Measurements from ENCODE around the gene LYPD8. TPM values are rescaled to one million over a fixed set of nuclear protein-coding genes. Genes with fewer than 3 reads are reported as not detected.
A peak's percentile ranks its signal among the peaks of the same experiment; 100 is the strongest.

Gene LYPD8
- total RNA-seq, 2 donors from 2014 or later, result 366 to 407 TPM

DNA sequence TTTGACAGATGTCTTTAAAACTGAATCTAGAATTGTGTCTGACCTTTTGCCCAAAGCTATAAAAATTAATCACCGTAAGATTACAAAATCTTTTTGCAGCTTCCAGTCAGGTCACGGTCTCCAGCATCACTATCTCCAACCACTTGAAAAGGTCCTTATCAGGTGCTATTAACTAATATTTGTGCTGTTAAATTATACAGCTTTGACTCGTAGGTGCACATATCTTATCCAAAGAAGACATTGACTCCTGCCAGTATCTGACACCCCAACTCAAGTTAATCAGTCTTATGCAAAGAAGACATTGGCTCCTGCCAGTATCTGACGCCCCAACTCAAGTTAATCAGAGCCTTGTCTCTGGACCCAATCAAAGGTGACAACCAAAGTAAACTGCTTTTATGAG lies 19.9 kb upstream of the LYPD8 start:
- ATAC-seq (no peak), DNase-seq (no peak)
- intact Hi-C loops (cut with DNase I, micrococcal nuclease), result no loop called here

DNA sequence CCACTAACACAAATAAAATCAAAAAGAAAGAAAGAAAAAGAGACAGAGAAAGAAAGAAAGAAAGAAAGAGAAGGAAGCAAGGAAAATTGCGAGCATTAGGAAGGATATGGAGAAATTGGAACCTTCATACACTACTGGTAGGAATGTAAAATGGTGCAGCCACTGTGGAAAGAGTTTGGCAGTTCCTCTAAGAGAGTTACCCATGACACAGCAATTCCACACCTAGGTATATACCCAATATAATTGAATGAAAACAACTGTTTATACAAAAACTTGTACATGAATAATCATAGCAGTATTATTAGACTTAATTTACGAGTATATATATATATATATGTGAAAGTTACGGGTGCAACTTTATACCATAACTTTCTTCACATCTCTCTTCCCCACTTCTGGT lies 4.1 kb upstream of the LYPD8 start:
- intact Hi-C loops (cut with DNase I, micrococcal nuclease), result no loop called here
- ATAC-seq (no peak), DNase-seq (no peak)

DNA sequence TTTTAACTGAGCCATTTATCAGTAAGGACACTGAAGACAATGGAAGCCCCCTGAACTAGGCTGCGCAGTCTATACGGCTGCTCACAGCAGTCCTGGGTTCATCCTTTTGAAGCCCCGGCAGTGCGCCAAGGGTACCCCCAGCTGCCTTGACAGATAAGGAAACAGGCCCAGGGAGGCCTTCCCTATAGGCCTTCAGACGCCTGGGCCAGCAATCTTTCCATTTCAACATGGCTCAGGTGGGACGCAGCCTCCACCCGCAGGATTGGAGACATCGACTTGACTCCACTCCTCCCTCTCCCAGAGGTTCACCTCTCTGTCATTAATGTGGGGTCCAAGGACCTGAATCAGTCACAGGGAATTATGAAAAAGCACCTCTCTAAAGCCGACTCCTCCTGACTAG lies 2.8 kb upstream of the LYPD8 start:
- ATAC-seq, result no peak
- DNase-seq, result no peak
- intact Hi-C loops (cut with DNase I, micrococcal nuclease), result no loop called here

DNA sequence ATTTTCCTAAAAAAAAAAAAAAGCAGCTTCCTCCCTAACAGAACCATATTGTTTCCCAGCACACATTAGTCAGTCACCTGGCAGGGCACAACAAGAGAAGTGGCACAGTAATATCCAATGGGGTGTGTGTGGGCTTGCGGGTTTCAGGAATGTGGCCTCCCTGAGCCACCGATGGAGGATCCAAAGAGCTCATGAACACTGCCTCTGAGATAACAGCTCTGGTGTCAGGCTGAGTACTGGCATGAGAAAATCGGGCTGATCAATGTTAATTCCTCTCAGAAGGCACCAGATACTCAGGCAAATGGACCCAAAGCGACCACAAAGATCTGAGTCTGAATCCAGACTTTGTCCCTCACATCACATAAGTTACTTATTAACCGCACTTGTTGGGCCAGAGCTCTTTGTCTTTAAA lies 2.2 kb upstream of the LYPD8 start:
- DNase-seq, result peak in 1 of 2 donors; percentile 39
- intact Hi-C loops (cut with DNase I, micrococcal nuclease), result no loop called here
- ATAC-seq, result peak; percentile 83

DNA sequence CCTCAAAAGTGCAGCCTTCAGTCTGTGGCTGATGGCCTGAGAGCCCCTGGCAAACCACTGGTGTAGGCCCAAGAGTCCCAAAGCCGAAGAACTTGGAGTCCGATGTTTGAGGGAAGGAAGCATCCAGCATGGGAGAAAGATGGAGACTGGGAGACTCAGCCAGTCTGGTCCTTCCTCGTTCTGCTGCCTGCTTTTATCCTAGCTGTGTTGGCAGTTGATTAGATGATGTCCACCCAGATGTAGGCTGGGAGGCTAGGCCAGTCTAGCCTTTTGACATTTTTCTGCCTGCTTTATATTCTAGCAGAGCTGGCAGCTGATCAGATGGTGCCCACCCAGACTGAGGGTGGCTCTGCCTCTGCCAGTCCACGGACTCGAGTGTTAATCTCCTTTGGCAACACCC lies 1.1 kb upstream of the LYPD8 start:
- intact Hi-C loops (cut with DNase I, micrococcal nuclease), result no loop called here

DNA sequence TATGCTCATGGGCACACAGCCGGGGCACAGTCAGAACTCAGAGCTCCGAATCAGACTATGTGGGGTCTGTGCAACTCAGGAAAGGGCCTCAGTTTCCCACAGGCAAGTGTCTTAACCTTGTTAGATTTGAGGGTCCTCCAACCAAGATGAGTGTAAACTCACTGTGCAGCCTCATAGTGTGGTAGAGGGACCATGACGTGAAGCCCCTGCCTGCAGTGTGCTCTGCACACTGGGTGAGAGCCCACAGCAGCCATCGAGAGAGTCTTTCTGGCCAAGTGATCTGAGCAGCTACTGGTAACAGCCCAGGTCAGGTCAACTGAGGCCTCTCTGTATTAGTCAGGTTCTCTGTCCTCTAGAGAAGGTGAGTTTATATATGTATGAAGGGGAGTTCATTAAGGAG lies 592 bp upstream of the LYPD8 start:
- ATAC-seq, result no peak
- intact Hi-C loops (cut with DNase I, micrococcal nuclease), result no loop called here
- no peak for DNase-seq

More for the DNA sequence above, 1.1 kb upstream of the LYPD8 start:
- DNase-seq, result no peak
- ATAC-seq, result no peak

DNA sequence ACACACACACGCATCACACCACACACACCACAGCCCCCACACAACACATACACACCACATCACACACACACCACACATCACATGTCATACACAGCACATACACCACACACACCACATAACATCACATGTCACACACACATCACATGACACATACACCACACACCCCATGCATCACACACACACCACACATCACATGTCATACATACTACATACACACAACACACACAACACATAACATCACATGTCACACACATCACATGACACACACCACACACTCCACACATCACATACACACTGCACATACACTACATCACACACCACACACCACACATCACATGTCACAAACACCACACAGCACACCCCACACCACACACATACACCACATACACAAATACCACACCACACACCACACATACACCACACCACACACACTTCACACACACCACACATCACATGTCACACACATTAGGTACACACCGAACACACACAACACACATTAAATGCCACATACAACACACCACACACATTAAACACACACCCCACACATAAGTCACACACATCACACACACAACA lies 1.8 kb downstream of the LYPD8 start:
- DNase-seq (no peak), ATAC-seq (no peak)
- intact Hi-C loops (cut with DNase I, micrococcal nuclease), result no loop called here

DNA sequence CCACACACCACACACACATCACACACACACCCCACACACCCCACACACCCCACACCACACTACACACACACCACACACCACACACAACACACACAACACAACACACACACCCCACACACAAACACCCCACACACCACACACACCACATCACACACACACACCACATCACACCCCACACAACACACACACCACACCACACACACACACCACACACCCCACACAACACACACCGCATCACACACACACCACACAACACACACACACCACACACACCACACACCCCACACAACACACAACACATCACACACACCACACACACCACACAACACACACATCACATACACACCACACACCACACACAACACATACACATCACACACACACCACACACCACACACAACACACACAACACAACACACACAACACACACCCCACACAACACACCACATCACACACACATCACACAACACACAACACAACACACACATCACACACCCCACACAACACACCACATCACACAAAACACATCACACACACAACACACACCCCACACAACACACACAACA lies 2.4 kb downstream of the LYPD8 start:
- intact Hi-C loops (cut with DNase I, micrococcal nuclease), result no loop called here
- ATAC-seq (no peak), DNase-seq (no peak)

DNA sequence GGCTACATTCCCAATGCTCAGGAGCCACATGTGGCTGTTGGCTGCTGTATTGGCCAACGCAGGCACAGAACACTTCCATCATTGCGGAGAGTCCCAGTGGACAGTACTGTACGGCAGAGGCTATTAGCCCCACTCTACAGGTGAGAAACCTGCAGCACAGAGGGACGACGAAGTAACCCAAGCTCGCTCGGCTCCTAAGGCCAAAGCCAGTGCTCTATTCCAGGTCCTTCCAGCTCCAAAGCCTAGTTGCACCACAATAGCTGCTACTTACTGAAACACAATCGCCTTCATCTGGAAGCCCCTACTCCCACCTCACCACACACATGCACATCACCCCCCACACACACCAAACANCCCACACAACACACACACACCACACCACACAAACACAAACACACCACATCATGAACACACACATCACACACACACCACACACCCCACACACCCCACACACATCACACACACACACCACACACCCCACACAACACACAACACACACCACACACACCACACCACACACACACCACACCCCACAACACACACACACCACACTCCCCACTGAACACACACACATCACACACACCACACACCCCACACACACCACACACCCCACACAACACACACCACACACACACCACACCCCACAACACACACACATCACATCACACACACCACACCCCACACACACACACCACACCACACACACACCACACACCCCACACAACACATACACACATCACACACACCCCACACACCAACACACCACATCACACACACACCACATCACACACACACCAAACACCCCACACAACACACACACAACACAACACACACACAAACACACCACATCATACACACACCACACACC lies 3.2 kb downstream of the LYPD8 start:
- no peak for DNase-seq
- no peak for ATAC-seq
- intact Hi-C loops (cut with DNase I, micrococcal nuclease), result no loop called here

DNA sequence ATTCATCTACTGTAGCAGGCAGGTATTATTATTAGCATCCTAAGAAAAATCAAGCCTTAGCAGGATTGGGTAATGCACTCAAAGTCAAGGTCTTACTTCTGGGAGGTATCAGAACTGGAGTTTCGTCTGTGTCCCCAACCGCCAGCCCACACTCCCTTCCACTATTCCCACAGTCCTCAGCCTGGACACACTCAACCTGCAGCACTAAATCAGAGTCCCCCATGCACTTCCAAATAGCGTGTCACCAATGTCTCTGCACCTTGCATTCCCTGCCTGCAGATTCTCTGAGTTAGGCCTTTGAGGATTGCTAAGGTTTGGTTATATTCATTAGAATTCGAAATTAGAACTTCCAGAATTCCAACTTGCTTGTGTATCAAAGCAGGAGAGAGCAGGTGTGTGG lies 3.9 kb downstream of the LYPD8 start:
- no peak for ATAC-seq
- intact Hi-C loops (cut with DNase I, micrococcal nuclease), result no loop called here

DNA sequence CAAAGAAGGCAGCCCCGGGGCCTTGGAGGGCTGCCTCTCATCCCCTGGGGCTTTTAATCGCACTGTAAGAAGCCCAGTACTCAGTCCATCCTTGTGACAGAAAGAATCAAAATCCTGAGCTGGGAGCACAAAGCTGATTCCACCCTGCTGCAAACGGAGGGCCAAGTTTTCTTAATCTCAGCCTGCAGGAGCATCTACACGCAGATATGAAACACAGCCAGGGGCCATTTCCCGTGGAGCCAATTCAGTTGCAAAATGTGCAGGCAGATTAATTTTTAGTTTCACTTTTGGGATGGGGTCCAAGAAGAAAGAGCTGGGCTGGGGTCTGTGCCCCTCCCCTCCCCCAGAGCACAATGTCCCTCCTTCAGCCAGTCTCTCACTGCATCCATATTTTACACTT lies 4.4 kb downstream of the LYPD8 start:
- DNase-seq (no peak), ATAC-seq (no peak)
- intact Hi-C loops (cut with DNase I, micrococcal nuclease), result no loop called here

More for the DNA sequence above, 3.9 kb downstream of the LYPD8 start:
- no peak for DNase-seq

DNA sequence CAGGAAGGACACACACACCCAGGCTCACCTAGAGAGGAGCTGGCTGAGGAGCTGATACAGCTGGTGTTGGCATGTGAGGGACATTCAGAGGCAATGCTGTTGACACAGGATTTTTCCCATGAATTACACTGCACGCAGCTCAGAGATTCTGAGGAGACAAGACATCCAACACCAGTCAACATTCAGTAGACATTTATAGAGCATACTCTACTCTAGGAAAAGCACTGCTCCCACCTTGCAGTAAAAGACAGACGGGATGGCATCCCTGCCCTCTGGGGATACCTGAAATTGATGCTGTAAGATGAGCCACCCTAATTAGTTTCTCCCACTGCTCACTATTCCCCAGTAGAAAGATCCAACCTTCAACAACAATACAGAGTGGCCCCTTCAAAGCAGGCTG lies 5.1 kb downstream of the LYPD8 start:
- intact Hi-C loops (cut with DNase I, micrococcal nuclease), result no loop called here
- ATAC-seq, result no peak
- no peak for DNase-seq

DNA sequence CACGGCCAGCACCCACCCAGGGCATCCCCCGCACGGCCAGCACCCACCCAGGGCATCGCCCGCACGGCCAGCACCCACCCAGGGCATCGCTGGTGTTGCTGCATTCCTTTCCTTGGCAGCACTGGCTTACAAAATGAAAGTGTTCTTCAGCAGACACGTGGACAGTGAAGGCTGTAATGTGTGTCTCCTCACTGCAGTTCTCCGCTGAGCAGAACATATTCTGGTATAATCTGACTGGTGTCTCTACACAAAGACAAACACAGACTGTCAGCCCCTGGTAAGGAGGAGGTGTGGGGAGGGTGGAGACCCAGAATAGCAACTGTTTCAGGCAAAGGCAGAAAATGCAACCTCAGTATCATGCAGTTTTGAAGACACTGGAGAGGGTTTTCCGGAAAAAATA lies 7.3 kb downstream of the LYPD8 start:
- no peak for DNase-seq
- intact Hi-C loops (cut with DNase I, micrococcal nuclease), result no loop called here

DNA sequence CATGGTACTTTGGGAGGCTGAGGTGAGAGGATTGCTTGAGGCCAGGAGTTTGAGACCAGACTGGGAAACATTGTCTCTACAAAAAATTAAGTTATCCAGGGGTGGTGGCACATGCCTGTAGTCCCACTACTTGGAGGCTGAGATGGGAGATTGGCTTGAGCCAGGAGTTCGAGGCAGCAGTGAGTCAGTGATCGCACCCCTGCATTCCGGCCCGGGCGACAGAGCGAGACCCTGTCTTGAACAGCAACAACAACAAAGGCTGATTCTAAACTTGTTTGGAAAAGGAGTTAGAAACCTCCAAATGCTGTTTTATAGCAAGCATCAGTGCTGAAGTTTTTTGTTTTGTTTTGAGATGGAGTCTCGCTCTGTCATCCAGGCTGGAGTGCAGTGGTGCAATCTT lies 14.7 kb downstream of the LYPD8 start:
- ATAC-seq (no peak), DNase-seq (no peak)
- intact Hi-C loops (cut with DNase I, micrococcal nuclease), result no loop called here

More for the DNA sequence above, 7.3 kb downstream of the LYPD8 start:
- no peak for ATAC-seq

DNA sequence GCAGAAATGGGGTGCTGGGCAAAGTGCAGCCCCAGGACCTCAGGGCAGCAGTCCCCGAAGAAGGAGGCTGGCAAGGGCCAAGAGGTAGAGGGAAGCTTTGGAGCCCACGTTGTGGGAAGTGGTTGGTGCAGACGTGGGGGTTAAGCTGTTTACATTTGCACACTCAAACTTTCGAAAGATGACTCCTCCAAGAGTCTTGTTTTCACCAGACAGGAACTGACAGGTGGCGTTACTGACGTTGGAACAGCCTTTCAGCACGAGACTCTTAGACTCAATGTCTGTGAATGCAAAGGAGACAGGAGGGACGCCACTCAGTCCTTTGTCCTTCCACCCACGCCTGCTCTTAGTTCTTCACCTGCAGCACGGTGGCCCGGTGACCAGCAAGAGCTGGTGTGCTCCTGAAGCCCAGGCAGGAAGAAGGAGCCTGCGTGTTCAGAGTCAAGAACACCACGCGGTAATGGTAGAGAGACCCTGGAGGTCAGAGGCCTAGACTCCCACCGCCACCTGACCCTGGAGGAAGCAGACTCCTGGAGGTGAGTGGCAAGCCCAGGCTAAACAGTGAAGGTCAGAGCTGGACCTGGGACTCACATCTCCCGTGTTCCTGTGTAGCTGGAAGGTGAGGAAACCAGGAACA lies 15.9 kb downstream of the LYPD8 start:
- no peak for DNase-seq
- intact Hi-C loops (cut with DNase I, micrococcal nuclease), result no loop called here
- no peak for ATAC-seq

DNA sequence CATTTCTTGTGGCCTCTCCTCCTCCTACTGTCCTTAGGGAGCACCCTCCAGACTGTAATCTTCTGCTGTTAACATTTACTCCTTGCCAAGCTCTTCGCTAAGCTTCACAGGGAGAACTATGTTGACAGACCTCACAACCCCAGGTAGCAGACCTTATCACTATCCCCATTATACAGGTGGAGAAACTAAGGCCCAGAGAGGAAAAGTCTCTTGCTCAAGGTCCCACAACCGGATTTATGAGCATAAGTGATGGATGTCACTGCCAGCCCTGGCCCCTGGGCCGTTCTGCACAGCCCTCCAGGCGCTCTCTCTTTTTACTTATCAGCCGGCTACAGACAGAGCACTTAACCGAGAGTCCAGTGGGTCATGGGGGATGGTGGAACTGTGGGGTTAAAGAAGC lies 18.1 kb downstream of the LYPD8 start:
- ATAC-seq, result no peak
- intact Hi-C loops (cut with DNase I, micrococcal nuclease), result no loop called here

DNA sequence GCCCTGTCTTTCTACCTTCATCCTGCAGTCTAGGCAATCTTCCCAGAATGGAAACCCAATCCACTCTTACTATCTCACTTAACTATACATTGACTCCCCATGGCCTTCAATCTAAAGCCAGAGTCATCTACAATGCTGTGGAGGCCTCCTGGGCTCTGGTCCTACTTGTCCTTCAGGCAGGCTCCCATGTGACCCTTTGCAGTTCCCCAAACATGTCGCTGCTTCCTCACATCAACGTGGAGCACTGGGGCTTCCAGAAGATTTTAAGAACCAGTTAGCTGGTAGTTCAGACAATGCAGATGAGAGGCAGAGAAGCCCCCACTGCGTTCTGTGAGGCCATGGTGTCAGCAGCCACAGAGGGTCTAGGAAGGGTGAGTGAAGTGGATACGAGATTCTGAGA lies 18.6 kb downstream of the LYPD8 start:
- ATAC-seq (no peak), DNase-seq (no peak)
- intact Hi-C loops (cut with DNase I, micrococcal nuclease), result no loop called here

More for the DNA sequence above, 18.1 kb downstream of the LYPD8 start:
- DNase-seq, result no peak

DNA sequence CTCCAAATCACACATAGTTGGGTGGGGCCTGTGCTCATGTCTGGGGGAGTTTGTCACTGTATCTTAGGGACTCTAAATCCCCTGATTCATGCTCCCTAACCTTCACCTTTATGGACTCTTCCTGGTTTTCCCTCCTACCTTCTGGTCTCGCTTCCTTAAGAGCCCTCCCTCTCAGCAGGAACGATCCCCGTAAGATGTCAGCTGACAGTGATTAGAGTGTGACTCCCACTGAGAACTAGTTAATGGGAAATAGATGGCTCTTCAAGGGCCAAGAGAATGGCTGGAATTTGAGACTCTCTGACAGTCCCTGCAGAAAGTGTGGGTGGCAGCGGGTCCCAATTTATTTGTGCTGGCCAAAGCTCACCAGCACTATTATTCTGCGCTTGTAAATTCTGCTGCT lies 22.0 kb downstream of the LYPD8 start:
- intact Hi-C loops (cut with DNase I, micrococcal nuclease), result no loop called here
- ATAC-seq, result no peak
- DNase-seq, result no peak

DNA sequence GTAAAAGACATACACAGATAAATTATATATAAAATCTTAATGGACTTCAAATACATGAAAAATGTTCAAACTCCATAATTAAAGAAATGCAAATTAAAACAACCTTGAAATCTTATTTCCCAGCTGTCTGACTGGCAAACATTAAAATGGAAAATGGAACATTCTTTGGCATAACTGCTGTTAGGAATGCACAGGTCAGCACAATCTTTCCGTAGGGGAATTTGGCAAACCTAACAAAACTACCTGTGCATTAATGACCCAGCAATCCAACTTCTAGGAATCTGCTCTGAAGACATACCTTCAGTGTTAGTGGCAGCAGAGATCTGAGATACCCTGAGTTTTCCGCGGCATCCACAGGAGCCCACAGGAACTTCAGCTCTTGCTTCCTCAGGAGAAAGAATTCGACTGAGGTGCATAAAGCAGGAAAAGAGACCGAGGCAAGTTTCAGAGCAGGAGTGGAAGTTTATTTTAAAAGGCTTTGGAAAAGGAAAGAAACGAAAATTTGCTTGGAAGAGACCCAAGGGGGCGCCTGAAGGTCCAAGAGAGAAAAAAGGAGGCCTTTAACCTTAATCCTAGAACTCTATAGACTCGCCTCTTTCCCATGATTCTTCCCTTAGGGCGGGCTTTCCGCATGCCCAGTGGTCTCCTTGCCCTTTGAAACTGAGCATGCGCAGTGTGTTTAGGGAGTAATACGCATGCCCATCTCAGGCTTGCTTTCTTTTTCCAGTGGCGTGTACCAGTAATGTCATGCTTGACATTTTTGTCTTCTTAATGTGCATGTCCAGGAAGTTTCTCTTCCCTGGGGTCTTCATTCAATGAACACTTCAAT lies 24.8 kb downstream of the LYPD8 start:
- ATAC-seq (no peak), DNase-seq (no peak)
- intact Hi-C loops (cut with DNase I, micrococcal nuclease), result no loop called here

Data from left colon (tissue), 2 donors.